Bronchial epithelial cell (primary cell): Measurements from ENCODE around the gene SMIM35. TPM values are rescaled to one million over a fixed set of nuclear protein-coding genes. Genes with fewer than 3 reads are reported as not detected.

ENCODE experiments used
- DNase-seq: peaks from one replicate; pipeline ENCODE4 v3.0.0-alpha.2; 2010; ENCODE audit warnings: low read depth
- FAIRE-seq: peaks from 2 replicates; lab custom pipeline; 2011; peaks lifted over from hg19 to GRCh38; lab: Jason Lieb, UNC
- H3K27me3 ChIP-seq: 2 replicates; pipeline ENCODE4 v1.5.1; 2011; ENCODE audit warnings: low read length; ENCODE audit not compliant: control insufficient read depth, insufficient read depth
- H3K36me3 ChIP-seq: 2 replicates; pipeline ENCODE4 v1.5.1; 2011; ENCODE audit warnings: low read length; ENCODE audit not compliant: control insufficient read depth, insufficient read depth
- H3K4me3 ChIP-seq: 2 replicates; pipeline ENCODE4 v1.5.1; 2011; ENCODE audit warnings: mild to moderate bottlenecking, low read depth, low read length, control low read depth
- total RNA-seq: library from RNA; depleted of rRNA; stranded (reverse); fragments of >200 nt; gene quantifications from 2 replicates; pipeline ENCODE4 v1.2.1, GENCODE V29; 2014
- TF ChIP-seq, protein P1 (sequence below): IDR thresholded peaks from 2 replicates; pipeline ENCODE4 v1.5.1; 2011; ENCODE audit warnings: mild to moderate bottlenecking, moderate library complexity, low read length, control low read depth, inconsistent platforms; ENCODE audit not compliant: insufficient read depth, severe bottlenecking

Gene SMIM35
- total RNA-seq, 1 donor from 2014 or later, result not detected

DNA sequence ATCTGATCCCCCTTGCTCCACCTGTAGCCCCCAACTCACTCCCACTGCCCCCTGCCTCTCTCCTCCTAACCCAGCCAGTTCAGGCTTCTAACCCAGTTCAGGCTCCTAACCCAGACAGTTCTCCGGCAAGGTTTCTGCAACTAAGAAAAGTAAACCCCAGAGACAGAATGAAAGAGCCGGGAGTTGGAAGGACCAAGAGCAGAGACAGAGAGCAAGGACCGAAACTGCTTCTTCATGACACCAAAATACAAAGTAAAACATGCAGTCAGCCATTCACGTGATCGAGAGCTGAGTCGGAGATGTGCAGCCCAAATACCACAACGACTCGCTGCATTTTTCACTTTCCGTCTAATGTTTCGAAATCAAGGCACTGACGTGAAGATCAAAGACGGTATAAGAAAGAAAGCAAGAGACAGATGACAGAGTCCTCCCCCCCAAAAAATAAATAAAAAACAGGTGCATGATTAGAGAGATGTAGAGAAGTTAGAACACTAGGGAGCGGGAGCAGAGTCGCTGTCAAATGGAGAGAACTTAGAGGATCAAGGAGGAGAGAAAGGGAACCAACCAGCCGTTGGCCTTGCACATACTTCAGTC is 99.7 kb downstream of the SMIM35 start:
- no peak overlapping the region for H3K4me3 ChIP-seq
- FAIRE-seq, result no peak

DNA sequence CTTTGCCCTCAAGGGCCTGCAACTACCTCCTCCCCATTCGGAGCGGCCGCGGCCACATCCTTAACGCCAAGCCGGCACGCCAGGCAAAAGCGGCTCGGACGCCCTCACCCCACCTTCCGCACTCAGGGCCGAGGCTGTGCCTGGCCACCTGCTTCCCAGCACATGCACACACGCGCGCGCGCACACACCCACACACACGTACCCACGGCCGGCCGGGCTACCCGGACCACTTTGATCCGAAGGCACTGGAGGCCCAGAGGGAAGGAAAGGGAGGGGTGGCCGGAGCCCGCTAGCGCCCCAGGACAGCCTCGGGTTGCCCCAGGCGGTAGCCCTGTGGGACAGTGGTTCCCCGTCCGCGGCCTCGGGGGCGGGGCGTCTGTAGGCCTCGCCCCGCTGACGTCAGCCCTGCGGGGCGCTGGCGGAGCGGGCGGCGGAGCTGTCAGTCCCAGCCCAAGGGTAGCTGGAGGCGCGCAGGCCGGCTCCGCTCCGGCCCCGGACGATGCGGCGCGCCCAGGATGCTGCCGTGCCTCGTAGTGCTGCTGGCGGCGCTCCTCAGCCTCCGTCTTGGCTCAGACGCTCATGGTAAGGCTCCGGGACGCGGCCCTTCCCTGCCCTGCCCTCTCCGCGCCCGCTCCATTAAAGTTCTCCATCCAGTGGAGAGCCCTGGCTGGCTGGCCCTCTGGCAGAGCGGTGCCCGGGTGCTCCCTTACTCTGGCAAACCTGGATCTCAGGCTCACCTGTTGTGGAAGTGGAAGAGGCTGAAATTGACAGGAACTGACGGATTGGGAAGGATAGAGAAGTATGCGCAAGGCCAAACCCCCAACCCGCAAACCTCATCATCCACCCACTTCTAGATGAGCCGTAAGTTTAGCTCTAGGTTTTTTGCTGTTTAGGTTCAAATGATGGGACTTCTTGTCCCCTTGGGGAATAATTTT is 100.5 kb downstream of the SMIM35 start, which contains the start of gene IL10RA:
Gene IL10RA, plus strand, starts transcription at position 442 of the 935 bp plus-strand sequence. Its CDS starts 74 bp downstream, at position 516.
- TF ChIP-seq, protein P1, sequence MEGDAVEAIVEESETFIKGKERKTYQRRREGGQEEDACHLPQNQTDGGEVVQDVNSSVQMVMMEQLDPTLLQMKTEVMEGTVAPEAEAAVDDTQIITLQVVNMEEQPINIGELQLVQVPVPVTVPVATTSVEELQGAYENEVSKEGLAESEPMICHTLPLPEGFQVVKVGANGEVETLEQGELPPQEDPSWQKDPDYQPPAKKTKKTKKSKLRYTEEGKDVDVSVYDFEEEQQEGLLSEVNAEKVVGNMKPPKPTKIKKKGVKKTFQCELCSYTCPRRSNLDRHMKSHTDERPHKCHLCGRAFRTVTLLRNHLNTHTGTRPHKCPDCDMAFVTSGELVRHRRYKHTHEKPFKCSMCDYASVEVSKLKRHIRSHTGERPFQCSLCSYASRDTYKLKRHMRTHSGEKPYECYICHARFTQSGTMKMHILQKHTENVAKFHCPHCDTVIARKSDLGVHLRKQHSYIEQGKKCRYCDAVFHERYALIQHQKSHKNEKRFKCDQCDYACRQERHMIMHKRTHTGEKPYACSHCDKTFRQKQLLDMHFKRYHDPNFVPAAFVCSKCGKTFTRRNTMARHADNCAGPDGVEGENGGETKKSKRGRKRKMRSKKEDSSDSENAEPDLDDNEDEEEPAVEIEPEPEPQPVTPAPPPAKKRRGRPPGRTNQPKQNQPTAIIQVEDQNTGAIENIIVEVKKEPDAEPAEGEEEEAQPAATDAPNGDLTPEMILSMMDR, result no peak
- no peak for FAIRE-seq
- Histone ChIP-seq H3K36me3 (no peaks in the 10 kb centered on the region), H3K4me3 (peak within 1 kb of the TSS; percentile 43), H3K27me3 (peaks cover 8% of the 10 kb centered on the region)
- DNase-seq, result peak; percentile 37

More for the DNA sequence above, 99.7 kb downstream of the SMIM35 start:
- DNase-seq, result peak; percentile 20
- H3K27me3 ChIP-seq, result peaks cover 8% of the 10 kb centered on the region
- H3K36me3 ChIP-seq, result no peaks in the 10 kb centered on the region
- TF ChIP-seq, protein P1, result no peak

DNA sequence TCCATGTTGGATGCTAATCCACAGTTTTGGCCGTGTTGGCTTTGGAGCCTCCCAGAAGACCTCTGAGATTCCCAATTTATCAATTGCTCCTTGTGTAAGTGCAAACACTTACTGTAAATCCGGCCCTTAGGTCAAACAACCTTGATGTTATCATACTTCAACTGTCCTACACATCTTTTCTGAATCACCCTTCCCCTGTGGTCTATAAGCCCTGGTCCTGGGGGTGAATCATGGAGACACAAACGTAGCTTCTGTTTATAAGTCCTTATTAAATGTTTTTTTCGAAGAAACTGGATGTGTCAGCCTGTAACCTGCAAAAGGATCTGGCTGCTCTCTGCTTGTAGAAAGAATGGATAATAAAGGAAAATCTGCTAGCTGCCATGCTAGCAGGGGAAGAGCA is 102.3 kb downstream of the SMIM35 start:
- no peak for FAIRE-seq
- DNase-seq, result peak; percentile 12
- no peak overlapping the region for H3K4me3 ChIP-seq
- peaks cover 9% of the 10 kb centered on the region for H3K27me3 ChIP-seq
- no peaks in the 10 kb centered on the region for H3K36me3 ChIP-seq
- TF ChIP-seq, protein P1, result no peak

DNA sequence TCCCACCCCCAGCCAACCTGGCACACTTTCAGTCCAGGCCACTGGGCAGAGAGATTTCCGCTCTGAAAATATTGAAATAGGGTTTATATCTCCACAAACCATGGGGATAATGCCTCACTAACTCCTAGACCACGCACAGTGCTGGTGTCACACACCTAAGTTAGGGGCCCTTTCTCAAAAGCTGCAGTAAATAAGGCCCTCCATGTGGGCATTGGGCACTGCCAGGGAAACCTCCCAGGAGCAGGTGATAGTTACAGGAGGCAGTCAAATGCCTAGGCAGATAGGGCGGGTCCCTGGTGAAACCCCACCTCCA is 103.6 kb downstream of the SMIM35 start:
- DNase-seq, result no peak
- TF ChIP-seq, protein P1, result no peak
- Histone ChIP-seq H3K36me3 (no peaks in the 10 kb centered on the region), H3K27me3 (peaks cover 15% of the 10 kb centered on the region), H3K4me3 (no peak overlapping the region)
- FAIRE-seq, result no peak

DNA sequence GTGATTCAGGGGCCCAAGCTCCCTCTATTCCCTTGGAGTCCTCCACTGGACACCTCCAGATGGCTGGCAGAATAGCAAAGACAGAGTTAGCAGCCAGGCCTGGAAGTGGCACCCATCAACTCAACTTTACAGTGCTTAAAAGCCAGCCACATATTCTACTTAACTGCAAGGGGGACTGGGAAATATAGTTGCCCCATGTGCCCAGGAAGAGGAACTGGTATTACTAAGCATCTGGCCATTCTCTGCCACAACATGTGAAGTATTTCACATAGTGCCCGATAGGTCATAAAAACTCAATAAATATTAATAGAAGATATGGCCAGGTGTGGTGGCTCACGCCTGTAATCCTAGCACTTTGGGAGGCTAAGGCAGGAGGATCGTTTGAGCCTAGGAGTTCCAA is 106.0 kb downstream of the SMIM35 start:
- TF ChIP-seq, protein P1, result no peak
- FAIRE-seq, result no peak
- Histone ChIP-seq H3K36me3 (no peaks in the 10 kb centered on the region), H3K4me3 (no peak overlapping the region), H3K27me3 (peaks cover 6% of the 10 kb centered on the region)
- no peak for DNase-seq
